ENCODE data around the gene SCAF4.

GRCh38 chr21:31707499-31707898 is 24.4 kb downstream of the SCAF4 start:
- no peak for TF ChIP-seq POLR2A (IDR thresholded peaks at IDR 0.05; ENCODE audit: low read depth, low read length)
- no peak for TF ChIP-seq SPI1 (IDR thresholded peaks at IDR 0.05; ENCODE audit: low read depth, low read length)
- no peak for TF ChIP-seq POLR2AphosphoS5 (IDR thresholded peaks at IDR 0.05; ENCODE audit: low read depth, low read length)
- TF ChIP-seq TAF1 (IDR thresholded peaks at IDR 0.05; ENCODE audit: low read depth, low read length): no peak
- TF ChIP-seq POU2F2 (IDR thresholded peaks at IDR 0.05; ENCODE audit: low read depth, low read length): no peak
- TF ChIP-seq PAX5 (IDR thresholded peaks at IDR 0.05; ENCODE audit: insufficient read depth, low read length, severe bottlenecking): no peak
